GM12878 (cell line): ENCODE measurements around the gene AXDND1. TPM values are rescaled to one million over a fixed set of nuclear protein-coding genes. Genes with fewer than 3 reads are reported as not detected.

ENCODE experiments used
- ATAC-seq: fragments of 200-7000 bp; cut with Tn5 transposase; 3 replicates; pipeline ENCODE4 v1.9.1; 2020; ENCODE audit warnings: mild to moderate bottlenecking, moderate library complexity
- BruUV-seq: library from RNA; stranded (reverse); fragments of 400-500 nt; replicated peaks from 2 replicates; lab custom pipeline; 2021; lab: Mats Ljungman, UMichigan
- CTCF ChIA-PET: fragments of 300-600 bp; sonication (Branson Sonifier 250); formaldehyde crosslinking; extraction: SDS; loops from one replicate; lab custom pipeline; 2021; ENCODE audit warnings: inconsistent platforms; lab: Yijun Ruan, JAX
- POLR2A ChIA-PET: fragments of 350-600 bp; formaldehyde crosslinking; extraction: SDS; loops from one replicate; lab custom pipeline; 2021; ENCODE audit warnings: inconsistent platforms; lab: Charles Lee
- RAD21 ChIA-PET: fragments of 300-600 bp; sonication (Branson Sonifier 250); formaldehyde crosslinking; loops from one replicate; lab custom pipeline; 2023; ENCODE audit warnings: antibody characterized with exemption; ENCODE audit not compliant: unreplicated experiment; lab: Charles Lee
- SMC1A ChIA-PET: fragments of 300-600 bp; sonication (Branson Sonifier 250); formaldehyde crosslinking; loops from one replicate; lab custom pipeline; 2023; ENCODE audit not compliant: unreplicated experiment, uncharacterized antibody; lab: Charles Lee
- DNase-seq: peaks from one replicate; pipeline ENCODE4 v3.0.0-alpha.2; 2011; ENCODE audit warnings: low read depth, low spot score
- FAIRE-seq: peaks from 3 replicates; lab custom pipeline; 2011; peaks lifted over from hg19 to GRCh38; lab: Jason Lieb, UNC
- H2AFZ ChIP-seq: 2 replicates; pipeline ENCODE4 v1.6.0; 2011; ENCODE audit warnings: low read depth, low read length, control low read depth; ENCODE audit not compliant: control insufficient read depth
- H3K27ac ChIP-seq: 2 replicates; pipeline ENCODE4 v1.5.1; 2011; ENCODE audit warnings: control low read depth; ENCODE audit not compliant: control insufficient read depth, insufficient read depth
- H3K27me3 ChIP-seq, 2 experiments: replicated peaks in 1 of 2; 2 replicates each; pipeline versions ENCODE4 v1.6.0 to v1.6.1; 2011; ENCODE audit warnings: low read length in 1 of 2; ENCODE audit not compliant: control insufficient read depth in 2 of 2, insufficient read depth in 2 of 2
- H3K36me3 ChIP-seq, 2 experiments: 2 replicates each; pipeline ENCODE4 v1.5.1; 2011; ENCODE audit warnings: low read length in 1 of 2; ENCODE audit not compliant: control insufficient read depth in 2 of 2, insufficient read depth in 2 of 2
- H3K4me1 ChIP-seq: 2 replicates; pipeline ENCODE4 v1.6.1; 2011; ENCODE audit warnings: mild to moderate bottlenecking, low read length, moderate library complexity, mixed read lengths; ENCODE audit not compliant: control insufficient read depth, insufficient read depth
- H3K4me2 ChIP-seq: 2 replicates; pipeline ENCODE4 v1.6.0; 2011; ENCODE audit warnings: control low read depth; ENCODE audit not compliant: control insufficient read depth, insufficient read depth
- H3K4me3 ChIP-seq: fragments of 200-600 bp; sonication (generic); 2 replicates; pipeline ENCODE4 v1.5.1; 2016
- H3K79me2 ChIP-seq: 2 replicates; pipeline ENCODE4 v1.6.0; 2011; ENCODE audit warnings: low read length; ENCODE audit not compliant: control insufficient read depth, insufficient read depth
- H3K9ac ChIP-seq: 2 replicates; pipeline ENCODE4 v1.8.0; 2011; ENCODE audit warnings: low read length, control low read depth, mixed read lengths; ENCODE audit not compliant: control insufficient read depth, insufficient read depth
- H3K9me3 ChIP-seq: replicated peaks from 3 replicates; pipeline ENCODE4 v1.5.1; 2011; ENCODE audit warnings: mild to moderate bottlenecking, low read length; ENCODE audit not compliant: control insufficient read depth, insufficient read depth
- H4K20me1 ChIP-seq: 2 replicates; pipeline ENCODE4 v1.6.0; 2011; ENCODE audit not compliant: control insufficient read depth, insufficient read depth
- CHD1 ChIP-seq: IDR thresholded peaks from 2 replicates; pipeline ENCODE4 v1.6.1; 2012; ENCODE audit warnings: low read depth, low read length, improper control_type of control experiment
- CREB1 ChIP-seq: IDR thresholded peaks from 2 replicates; pipeline ENCODE4 v1.6.1; 2012; ENCODE audit warnings: low read depth, mild to moderate bottlenecking, inconsistent platforms
- ETV6 ChIP-seq, 2 experiments: fragments of 450-650 bp in 1 of 2; IDR thresholded peaks in 1 of 2; conservative IDR thresholded peaks in 1 of 2; 2 replicates each; pipeline ENCODE4 v1.6.1; 2014; ENCODE audit warnings: antibody characterized with exemption in 1 of 2, borderline replicate concordance in 1 of 2, low read depth in 1 of 2, mild to moderate bottlenecking in 1 of 2, moderate library complexity in 1 of 2
- HSF1 ChIP-seq: fragments of 150-350 bp; IDR thresholded peaks from 2 replicates; pipeline ENCODE4 v1.6.1; 2014; ENCODE audit warnings: mild to moderate bottlenecking, low read depth, low read length
- MYB ChIP-seq: fragments of 150-350 bp; IDR thresholded peaks from 2 replicates; pipeline ENCODE4 v1.6.1; 2014; ENCODE audit warnings: mild to moderate bottlenecking, low read depth, low read length, borderline replicate concordance
- PAX5 ChIP-seq: IDR thresholded peaks from 2 replicates; pipeline ENCODE4 v1.6.1; 2011; ENCODE audit warnings: low read depth, low read length, borderline replicate concordance
- POLR2AphosphoS5 ChIP-seq: IDR thresholded peaks from 2 replicates; pipeline ENCODE4 v1.6.1; 2011; ENCODE audit warnings: mild to moderate bottlenecking, low read length, inconsistent platforms
- RAD21 ChIP-seq: IDR thresholded peaks from 2 replicates; pipeline ENCODE4 v1.6.1; 2011; ENCODE audit warnings: mild to moderate bottlenecking, low read depth, low read length, moderate library complexity; ENCODE audit not compliant: insufficient read depth
- RELA ChIP-seq: fragments of 450-650 bp; IDR thresholded peaks from 2 replicates; pipeline ENCODE4 v1.8.0; 2014; ENCODE audit warnings: borderline replicate concordance; ENCODE audit not compliant: partially characterized antibody
- TAF1 ChIP-seq: IDR thresholded peaks from 2 replicates; pipeline ENCODE4 v1.6.1; 2011; ENCODE audit warnings: mild to moderate bottlenecking, low read depth, low read length, borderline replicate concordance
- TCF12 ChIP-seq: IDR thresholded peaks from 2 replicates; pipeline ENCODE4 v1.6.1; 2011; ENCODE audit warnings: low read depth, mild to moderate bottlenecking, low read length
- TCF7 ChIP-seq: IDR thresholded peaks from 2 replicates; pipeline ENCODE4 v1.6.1; 2014; ENCODE audit warnings: antibody characterized with exemption, borderline replicate concordance
- ZNF384 ChIP-seq: IDR thresholded peaks from 2 replicates; pipeline ENCODE4 v1.6.1; 2012; ENCODE audit warnings: low read depth, mild to moderate bottlenecking, low read length, improper control_type of control experiment, borderline replicate concordance
- WGBS: methylation state at CpG from one replicate; pipeline ENCODE4 v1.1.6; 2016; ENCODE audit warnings: low lambda C conversion rate; ENCODE audit not compliant: insufficient replicate concordance, insufficient coverage; ENCODE audit errors: missing lambda C conversion rate; 5-methylcytosine and 5-hydroxymethylcytosine counted together
- in situ Hi-C: fragments of 300-500 bp; cut with MboI; formaldehyde crosslinking; loops from 9 replicates; pipeline ENCODE4 v1.14.3; 2018; ENCODE audit warnings: mixed read lengths
- intact Hi-C: fragments of 100-400 bp; cut with micrococcal nuclease; formaldehyde crosslinking; loops from one replicate; pipeline ENCODE4 v1.14.2; 2022; ENCODE audit not compliant: unreplicated experiment
- polyA plus RNA-seq, 11 experiments: library from polyadenylated mRNA; depleted of rRNA in 4 of 11; unstranded in 6 of 11; stranded (reverse) in 5 of 11; fragments of >200 nt; fragmentation: Nextera tagmentation in 4 of 11; fragmentation: Illumina TruSeq in 1 of 11; extraction: Ambion mirVana in 4 of 11; extraction: Trizol in 1 of 11; gene quantifications; 1 replicate in 1 of 11; 2 replicates in 10 of 11; pipeline versions ENCODE4 v1.2.1 to v1.2.3, GENCODE V29; 2011 to 2016; ENCODE audit warnings: inconsistent platforms in 2 of 11, missing spikeins in 2 of 11, low read depth in 1 of 11
- total RNA-seq, 4 experiments: library from RNA; depleted of rRNA in 3 of 4; stranded (reverse); fragments of >200 nt in 3 of 4; fragmentation: Illumina TruSeq in 1 of 4; extraction: Trizol in 1 of 4; gene quantifications; 2 replicates each; pipeline versions ENCODE4 v1.2.1 to v1.2.3, GENCODE V29; 2013 to 2021

AXDND1 gene
- total and polyA plus RNA-seq, 10 of the 15 experiments (the other 5 are each of a cell fraction or from before 2014, with no cell fraction given) = 0.12 to 0.84 (median 0.42) TPM

GRCh38 chr1:179530352-179530751, 164.6 kb downstream of the AXDND1 start:
- Histone ChIP-seq H3K9me3 (no peaks in the 10 kb centered on the region), H3K79me2 (no peaks in the 10 kb centered on the region), H3K4me2 (no peak overlapping the region), H3K27ac (no peak overlapping the region), H3K9ac (no peak overlapping the region), H3K36me3 (no peaks in the 10 kb centered on the region), H3K4me3 (no peak overlapping the region), H3K27me3 (no peaks in the 10 kb centered on the region), H3K4me1 (no peaks in the 10 kb centered on the region), H2AFZ (no peak overlapping the region), H4K20me1 (no peaks in the 10 kb centered on the region)
- FAIRE-seq = no peak
- DNase-seq = no peak
- ChIA-PET CTCF (no interaction called here), RAD21 (no interaction called here), SMC1A (no interaction called here), POLR2A (no interaction called here)
- ATAC-seq = no peak
- in situ Hi-C loops = no loop called here
- intact Hi-C loops = no loop called here
- 42% methylated on average over 1 of the region's 1 CpG for WGBS
- no peak for TF ChIP-seq ZNF384
- no peak for TF ChIP-seq MYB
- TF ChIP-seq POLR2AphosphoS5 = no peak
- TF ChIP-seq ETV6 (conservative IDR thresholded peaks at IDR 0.05 in 1 of 2, IDR thresholded peaks at IDR 0.05 in 1 of 2; ENCODE audit: borderline replicate concordance in 1 of 2, low read depth in 1 of 2) = no peak
- TF ChIP-seq TAF1 = no peak
- TF ChIP-seq RELA = no peak
- TF ChIP-seq TCF12 = no peak
- no peak for TF ChIP-seq CREB1
- TF ChIP-seq TCF7 = no peak
- TF ChIP-seq PAX5 = no peak
- TF ChIP-seq RAD21 = no peak
- TF ChIP-seq HSF1 = no peak
- TF ChIP-seq CHD1 = no peak
- BruUV-seq = no TSS peak
